AG08396 (cell line): Measurements from ENCODE around the gene WNT7B.

Experiments used
- DNase-seq: peaks from one replicate; pipeline ENCODE4 v3.0.0; 2012; ENCODE audit warnings: low spot score, mixed read lengths

WNT7B gene

DNA sequence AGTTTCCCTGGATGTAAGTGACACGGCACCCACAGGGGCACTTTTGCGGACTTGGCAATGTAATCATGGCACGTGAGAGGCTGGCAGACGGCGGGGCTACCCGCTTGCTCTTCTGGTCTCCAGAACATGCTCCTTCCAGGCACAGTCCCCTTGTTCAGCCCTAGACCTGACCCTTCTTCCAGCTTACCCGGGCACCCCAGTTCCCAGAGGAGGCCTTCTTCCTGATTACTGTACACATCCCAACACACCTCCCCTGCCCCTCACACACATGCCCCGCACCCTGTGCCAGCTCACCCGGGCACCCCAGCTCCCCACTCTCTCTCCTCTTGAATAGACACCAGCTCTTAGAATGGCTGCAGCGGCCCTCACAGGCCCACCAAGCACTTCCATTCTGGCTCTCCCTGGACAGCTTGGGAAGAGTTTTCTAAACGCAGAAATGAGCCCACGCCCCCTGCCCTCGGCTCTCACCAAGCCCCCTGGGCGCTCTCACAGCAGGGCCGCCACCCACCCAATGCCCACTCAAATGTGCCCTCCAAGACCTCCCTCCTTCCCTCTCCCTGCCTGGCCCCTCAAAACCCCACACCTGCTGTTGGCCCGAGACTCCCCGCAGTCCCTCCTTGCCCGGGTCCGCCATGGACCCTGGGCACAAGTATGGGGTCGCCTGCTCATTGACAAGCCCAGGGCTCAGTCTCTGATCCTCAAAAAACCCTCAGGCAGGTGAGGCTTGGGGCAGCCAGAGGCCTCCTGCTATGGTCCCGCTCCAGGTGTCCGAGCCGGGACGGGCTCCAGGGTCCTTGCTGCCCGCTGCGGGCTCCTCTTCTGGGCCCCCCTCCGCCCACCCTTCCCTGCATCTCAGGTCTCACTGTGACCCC, 88.5 kb downstream of the WNT7B start:
- no peak for DNase-seq

DNA sequence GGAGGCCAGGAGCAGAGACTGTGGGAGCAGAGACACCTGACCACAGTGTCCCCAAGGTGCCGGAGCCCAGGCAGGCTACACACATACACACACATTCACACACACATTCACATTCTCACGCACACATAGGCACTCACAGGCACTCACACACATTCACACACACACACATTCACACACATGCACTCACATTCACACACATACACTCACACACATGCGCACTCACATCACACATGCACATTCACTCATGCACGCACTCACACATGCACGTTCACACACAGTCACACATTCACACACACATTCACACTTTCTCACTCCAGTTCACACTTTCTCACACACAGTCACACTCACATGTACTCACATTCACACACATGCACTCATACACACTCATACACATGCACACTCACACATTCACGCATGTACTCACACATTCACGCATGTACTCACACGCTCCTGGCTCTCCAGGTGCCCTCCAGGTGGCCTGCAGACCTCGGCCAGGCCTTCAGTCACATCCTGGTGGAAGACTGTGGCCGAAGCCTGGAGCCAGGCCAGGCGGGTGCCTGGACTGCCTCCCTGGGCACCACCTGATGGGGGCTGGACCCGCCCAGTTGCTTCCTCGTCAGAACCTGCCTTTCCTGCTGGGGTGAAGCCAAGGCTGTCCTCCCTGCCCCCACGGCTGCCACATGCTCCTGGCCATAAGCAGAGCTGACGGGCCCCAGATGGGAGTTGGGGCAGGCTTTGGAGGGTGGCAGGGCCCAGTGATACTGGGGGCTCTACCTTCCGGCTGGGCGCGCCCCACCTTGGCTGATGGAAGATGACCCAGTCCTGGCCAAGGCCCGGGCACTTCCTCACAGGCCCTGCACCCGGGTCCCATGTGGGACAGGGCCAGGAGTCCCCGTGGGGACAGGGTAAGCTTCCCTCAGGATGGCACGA, 89.5 kb downstream of the WNT7B start:
- DNase-seq: no peak

GRCh38 chr22:45886540-45886939, 90.4 kb downstream of the WNT7B start:
- no peak for DNase-seq

DNA sequence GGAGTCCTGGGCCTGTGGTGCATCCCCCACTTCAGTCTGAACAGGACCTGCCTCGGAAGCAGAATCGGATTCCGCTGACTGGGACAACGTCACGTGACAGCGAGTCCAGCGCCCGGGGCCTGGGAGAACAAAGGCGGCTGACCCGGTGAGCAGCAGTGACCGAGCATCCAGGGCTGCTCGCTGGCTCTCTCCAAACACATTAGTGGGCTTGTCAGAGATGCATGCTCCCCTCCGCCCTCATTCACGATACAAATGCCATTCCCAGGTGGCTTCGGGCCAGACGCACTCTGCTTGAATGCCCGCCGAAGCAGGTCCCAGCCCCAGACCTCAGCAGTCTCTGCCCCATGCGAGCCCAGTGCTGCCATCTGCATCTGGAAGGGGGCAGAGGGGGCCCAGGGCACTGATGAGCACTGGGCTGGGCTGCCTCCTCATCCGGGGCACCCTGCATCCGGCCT, 91.0 kb downstream of the WNT7B start:
- no peak for DNase-seq

DNA sequence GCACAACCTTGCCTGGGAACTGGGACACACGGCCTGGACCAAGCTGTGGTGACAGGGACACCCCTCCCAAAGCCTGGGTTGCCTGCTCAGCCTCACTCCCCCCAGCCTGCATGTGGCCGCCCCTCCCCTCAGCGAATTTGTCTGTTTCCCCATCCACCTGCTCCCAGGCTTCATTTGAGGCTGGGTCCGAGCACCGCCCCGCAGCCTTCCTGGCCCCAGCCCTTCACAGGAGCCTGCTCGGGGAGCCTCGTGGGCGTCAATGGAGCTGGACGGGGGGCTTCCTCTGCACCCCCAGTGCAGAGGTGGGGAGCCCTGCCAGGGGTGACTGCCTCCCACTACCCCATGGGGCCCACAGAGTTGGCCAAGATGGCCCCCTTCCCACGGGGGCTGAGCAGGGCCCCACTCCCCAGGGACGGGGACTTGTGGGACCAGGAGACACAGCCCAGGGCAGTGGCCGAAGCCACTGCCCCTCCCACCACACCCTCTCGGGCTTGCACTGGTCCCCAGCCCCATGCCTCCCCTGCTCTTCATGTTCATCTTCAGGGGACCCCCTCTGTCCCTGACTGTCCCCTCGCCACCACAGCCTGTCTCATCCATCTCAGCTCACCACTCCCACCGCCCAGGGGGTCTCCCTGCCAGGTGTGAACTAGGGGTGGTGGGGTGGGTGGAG, 91.7 kb downstream of the WNT7B start:
- no peak for DNase-seq

DNA sequence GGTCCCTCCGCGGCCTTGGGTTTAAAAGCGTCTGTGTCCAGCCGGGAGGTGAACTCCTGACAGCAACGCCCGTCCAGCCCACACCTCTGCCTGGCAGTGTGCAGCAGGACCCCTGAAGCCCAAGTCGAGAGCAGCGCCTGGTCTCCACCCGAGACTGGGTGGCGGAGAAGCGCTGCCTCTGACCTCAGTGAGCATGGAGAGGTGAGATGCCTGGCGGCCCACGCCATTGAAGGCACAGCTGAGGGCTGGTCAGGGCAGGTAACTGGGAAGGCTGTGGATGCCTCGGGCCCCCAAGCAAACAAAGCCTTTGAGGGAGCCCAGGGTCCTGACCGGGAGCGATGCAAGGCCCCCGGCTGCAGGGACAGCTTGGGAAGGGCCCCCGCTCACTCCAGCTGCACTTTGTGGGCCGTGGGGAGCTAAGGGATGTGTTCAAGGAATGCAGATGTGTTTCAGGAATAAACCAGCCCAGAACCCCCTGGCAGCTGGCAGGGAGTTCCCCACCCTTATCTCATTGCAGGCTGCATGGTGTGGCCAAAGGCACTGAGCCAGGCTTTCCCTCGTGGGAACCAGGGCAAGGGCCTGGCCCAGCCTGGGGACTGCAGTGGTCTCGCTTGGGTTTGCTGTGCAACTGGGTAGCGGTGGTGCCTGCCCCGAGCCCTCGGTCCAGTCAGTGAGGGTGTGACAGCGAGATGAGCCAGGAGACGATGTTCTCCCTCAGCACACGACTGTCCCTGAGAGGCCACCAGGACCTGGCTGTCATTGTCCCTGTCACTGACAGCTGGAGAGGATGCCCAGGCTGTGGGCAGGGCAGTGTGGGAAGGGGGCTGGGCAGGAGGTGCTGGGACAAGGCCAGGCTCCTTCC, 92.5 kb downstream of the WNT7B start:
- DNase-seq: no peak

DNA sequence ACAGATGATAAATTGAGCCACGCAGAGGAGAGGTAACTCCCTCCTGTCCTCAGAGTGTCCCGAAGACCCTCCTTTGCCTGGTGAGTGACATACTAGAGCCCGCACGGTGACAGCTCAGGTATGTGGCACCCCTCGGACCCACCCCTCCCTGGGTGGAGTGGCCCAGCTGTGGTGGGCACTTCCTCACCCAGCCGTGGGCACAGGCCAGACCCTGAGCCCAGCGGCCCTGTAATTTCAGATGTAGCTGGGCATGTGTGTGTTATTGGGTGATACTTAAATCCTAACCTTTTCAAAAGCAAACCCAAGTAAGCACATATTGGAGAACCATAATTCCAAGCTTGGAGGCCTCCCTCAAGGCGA, 93.2 kb downstream of the WNT7B start:
- no peak for DNase-seq

DNA sequence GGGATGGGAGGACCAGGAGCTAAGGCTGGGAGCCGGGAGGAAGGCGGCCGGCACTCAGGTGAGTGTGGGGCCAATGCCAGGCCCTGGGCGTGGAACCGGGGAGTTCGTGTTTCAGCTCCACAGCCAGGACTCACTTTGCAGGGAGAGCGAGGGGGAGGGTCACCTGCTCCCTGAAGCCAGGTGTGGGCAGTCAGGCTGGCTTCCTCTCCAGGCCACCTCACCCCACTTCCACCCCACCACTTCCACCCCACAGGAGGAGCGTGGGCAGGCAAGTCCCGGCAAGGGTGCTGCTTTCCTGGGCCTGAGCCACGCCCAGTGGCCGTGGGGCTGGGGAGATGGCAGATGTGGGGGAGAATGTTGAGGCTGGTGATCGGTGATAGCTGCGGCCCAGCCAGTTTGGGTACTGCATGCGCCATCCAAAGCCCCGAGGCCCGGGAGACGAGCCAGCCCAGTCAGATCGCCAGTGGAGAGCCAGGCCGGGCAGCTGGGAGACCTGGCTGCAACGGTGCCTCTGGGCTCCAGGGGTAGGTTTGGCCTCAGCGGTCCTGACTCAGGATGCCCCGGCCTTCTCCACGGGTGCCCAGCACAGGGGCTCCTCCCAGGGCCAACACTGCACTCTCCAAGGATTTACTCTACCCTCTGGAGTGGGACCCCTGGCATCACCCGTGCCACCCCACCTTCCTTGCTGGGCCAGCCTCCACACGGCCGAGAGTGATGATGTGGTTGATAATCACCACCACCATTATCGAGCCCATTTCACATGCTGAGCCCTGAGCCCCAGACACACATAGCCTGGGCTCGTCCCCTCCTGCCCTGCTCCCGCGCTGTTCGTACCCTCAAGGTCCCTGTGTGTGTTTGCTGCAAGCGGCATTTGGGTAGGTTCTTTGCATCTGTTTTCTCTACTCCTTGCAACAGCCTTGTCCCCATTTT, 93.8 kb downstream of the WNT7B start:
- no peak for DNase-seq

GRCh38 chr22:45881524-45881875, 95.5 kb downstream of the WNT7B start:
- no peak for DNase-seq

- no peak for DNase-seq
Observed at GRCh38 chr22:45880716-45881523, 96.0 kb downstream of the WNT7B start.

- DNase-seq: no peak
Observed at GRCh38 chr22:45880091-45880715, 96.8 kb downstream of the WNT7B start.

GRCh38 chr22:45879552-45879949, 97.4 kb downstream of the WNT7B start:
- no peak for DNase-seq

GRCh38 chr22:45878901-45879551, 97.9 kb downstream of the WNT7B start:
- no peak for DNase-seq

- no peak for DNase-seq
Observed at GRCh38 chr22:45878051-45878781, 98.7 kb downstream of the WNT7B start.

DNA sequence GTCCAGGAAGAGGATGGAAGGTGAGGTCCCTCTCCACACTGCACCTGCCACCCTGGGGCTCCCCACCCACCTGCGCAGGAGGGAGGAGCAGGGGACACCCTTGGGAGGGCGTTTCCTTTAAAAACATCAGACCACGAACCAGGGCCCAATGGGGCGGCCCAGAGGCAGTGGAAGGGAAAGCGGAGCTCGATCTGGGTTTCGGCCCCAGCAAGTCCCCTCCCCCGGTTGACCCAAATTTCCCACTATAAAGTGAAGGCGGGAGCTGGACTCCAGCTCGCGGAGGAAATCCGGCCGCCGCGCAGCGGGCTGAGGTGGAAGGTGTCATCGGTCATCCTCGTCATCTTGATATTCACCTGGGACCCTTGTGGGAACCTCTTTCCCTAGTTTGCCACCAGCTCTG, 99.3 kb downstream of the WNT7B start:
- DNase-seq: no peak

- no peak for DNase-seq
Observed at GRCh38 chr22:45877036-45877380, 100.0 kb downstream of the WNT7B start.

- DNase-seq: no peak
Observed at GRCh38 chr22:45876136-45877035, 100.6 kb downstream of the WNT7B start.
